ENCODE measurements around the gene RABGEF1. TPM values are rescaled to one million over a fixed set of nuclear protein-coding genes. Genes with fewer than 3 reads are reported as not detected.
"Not testable (repeated sequence)": the region's sequence is repeated elsewhere in the genome, so short reads cannot be mapped to it uniquely, and the experiment has no call there.

RABGEF1 gene
- total and polyA plus RNA-seq, 2 donors (not counting 1 experiment from before 2014, with no cell fraction given), result 41.6 to 47.9 TPM

- not testable (repeated sequence) for H3K4me3 ChIP-seq (replicated peaks in 1 of 4; ENCODE audit: control extremely low read depth in 1 of 4, insufficient read depth in 1 of 4, low read depth in 3 of 4, low read length in 4 of 4); H3K9me3 ChIP-seq (ENCODE audit: control insufficient read depth, insufficient read depth, low read depth, low read length); H3K27me3 ChIP-seq (ENCODE audit: control insufficient read depth, insufficient read depth, low read length); H3K79me2 ChIP-seq (ENCODE audit: control insufficient read depth, insufficient read depth, low read length); H4K20me1 ChIP-seq (ENCODE audit: control insufficient read depth, extremely low read depth, insufficient read depth, low read length); H3K36me3 ChIP-seq (ENCODE audit: control insufficient read depth, insufficient read depth, low read length); H3K9ac ChIP-seq (ENCODE audit: insufficient read depth, low read length); H2AFZ ChIP-seq (ENCODE audit: low read length); H3K4me2 ChIP-seq (ENCODE audit: extremely low read depth, insufficient read depth, low read length); H3K27ac ChIP-seq (ENCODE audit: insufficient read depth, low read length); H3K4me1 ChIP-seq (ENCODE audit: control insufficient read depth, extremely low read depth, insufficient read depth, low read length)
- DNase-seq (ENCODE audit: low read depth in 2 of 2), result peak in 1 of 2 donors; percentile 4
Measured at GRCh38 chr7:66696134-66696533, 44.4 kb upstream of the RABGEF1 start.

GRCh38 chr7:66696774-66697191, 43.8 kb upstream of the RABGEF1 start:
- H3K9ac ChIP-seq (ENCODE audit: insufficient read depth, low read length), result no peak overlapping the region
- no peak overlapping the region for H3K4me3 ChIP-seq (replicated peaks in 1 of 4; ENCODE audit: control extremely low read depth in 1 of 4, insufficient read depth in 1 of 4, low read depth in 3 of 4, low read length in 4 of 4)
- no peaks in the 10 kb centered on the region for H3K27me3 ChIP-seq (ENCODE audit: control insufficient read depth, insufficient read depth, low read length)
- no peak for TF ChIP-seq EZH2 (IDR thresholded peaks at IDR 0.05; ENCODE audit: low read length, missing control alignments)
- TF ChIP-seq CTCF (conservative IDR thresholded peaks at IDR 0.05 in 1 of 2, IDR thresholded peaks at IDR 0.05 in 1 of 2; ENCODE audit: low read depth in 1 of 2, low read length in 2 of 2), result no peak
- DNase-seq (ENCODE audit: low read depth in 2 of 2), result peak; percentile 10 to 27
- no peak overlapping the region for H2AFZ ChIP-seq (ENCODE audit: low read length)
- H3K9me3 ChIP-seq (ENCODE audit: control insufficient read depth, insufficient read depth, low read depth, low read length), result no peaks in the 10 kb centered on the region
- H3K79me2 ChIP-seq (ENCODE audit: control insufficient read depth, insufficient read depth, low read length), result peaks cover 2% of the 10 kb centered on the region
- H3K36me3 ChIP-seq (ENCODE audit: control insufficient read depth, insufficient read depth, low read length), result peaks cover 8% of the 10 kb centered on the region
- H3K4me1 ChIP-seq (ENCODE audit: control insufficient read depth, extremely low read depth, insufficient read depth, low read length), result peaks cover 7% of the 10 kb centered on the region
- no peaks in the 10 kb centered on the region for H4K20me1 ChIP-seq (ENCODE audit: control insufficient read depth, extremely low read depth, insufficient read depth, low read length)
- H3K4me2 ChIP-seq (ENCODE audit: extremely low read depth, insufficient read depth, low read length), result no peak overlapping the region
- no peak overlapping the region for H3K27ac ChIP-seq (ENCODE audit: insufficient read depth, low read length)

GRCh38 chr7:66697449-66698438, 42.8 kb upstream of the RABGEF1 start:
- peak; percentile 67 to 76 for DNase-seq (ENCODE audit: low read depth in 2 of 2)
- peaks cover 7% of the 10 kb centered on the region for H3K4me1 ChIP-seq (ENCODE audit: control insufficient read depth, extremely low read depth, insufficient read depth, low read length)
- no peak overlapping the region for H3K27ac ChIP-seq (ENCODE audit: insufficient read depth, low read length)
- H2AFZ ChIP-seq (ENCODE audit: low read length), result no peak overlapping the region
- peaks cover 8% of the 10 kb centered on the region for H3K36me3 ChIP-seq (ENCODE audit: control insufficient read depth, insufficient read depth, low read length)
- H3K4me3 ChIP-seq (replicated peaks in 1 of 4; ENCODE audit: control extremely low read depth in 1 of 4, insufficient read depth in 1 of 4, low read depth in 3 of 4, low read length in 4 of 4), result no peak overlapping the region
- peaks cover 2% of the 10 kb centered on the region for H3K79me2 ChIP-seq (ENCODE audit: control insufficient read depth, insufficient read depth, low read length)
- H3K4me2 ChIP-seq (ENCODE audit: extremely low read depth, insufficient read depth, low read length), result no peak overlapping the region
- TF ChIP-seq EZH2 (IDR thresholded peaks at IDR 0.05; ENCODE audit: low read length, missing control alignments) (no peak), CTCF (conservative IDR thresholded peaks at IDR 0.05 in 1 of 2, IDR thresholded peaks at IDR 0.05 in 1 of 2; ENCODE audit: low read depth in 1 of 2, low read length in 2 of 2) (no peak)
- no peaks in the 10 kb centered on the region for H4K20me1 ChIP-seq (ENCODE audit: control insufficient read depth, extremely low read depth, insufficient read depth, low read length)
- no peak overlapping the region for H3K9ac ChIP-seq (ENCODE audit: insufficient read depth, low read length)
- H3K9me3 ChIP-seq (ENCODE audit: control insufficient read depth, insufficient read depth, low read depth, low read length), result no peaks in the 10 kb centered on the region
- H3K27me3 ChIP-seq (ENCODE audit: control insufficient read depth, insufficient read depth, low read length), result no peaks in the 10 kb centered on the region
